Measurements from ENCODE around the gene SLC35F3. TPM values are rescaled to one million over a fixed set of nuclear protein-coding genes. Genes with fewer than 3 reads are reported as not detected.
"Not testable (repeated sequence)": the region's sequence is repeated elsewhere in the genome, so short reads cannot be mapped to it uniquely, and the experiment has no call there.

SLC35F3 gene
- total RNA-seq, 1 donor from 2014 or later, result 8.7 TPM

- intact Hi-C loops (cut with micrococcal nuclease), result no loop called here
Observed at GRCh38 chr1:234243521-234244260, 339.2 kb downstream of the SLC35F3 start.

GRCh38 chr1:234244482-234244881, 340.0 kb downstream of the SLC35F3 start:
- intact Hi-C loops (cut with micrococcal nuclease), result no loop called here

- intact Hi-C loops (cut with micrococcal nuclease), result no loop called here
Observed at GRCh38 chr1:234246638-234247116, 342.2 kb downstream of the SLC35F3 start.

GRCh38 chr1:234247746-234248145, 343.3 kb downstream of the SLC35F3 start:
- intact Hi-C loops (cut with micrococcal nuclease), result not testable (repeated sequence)

DNA sequence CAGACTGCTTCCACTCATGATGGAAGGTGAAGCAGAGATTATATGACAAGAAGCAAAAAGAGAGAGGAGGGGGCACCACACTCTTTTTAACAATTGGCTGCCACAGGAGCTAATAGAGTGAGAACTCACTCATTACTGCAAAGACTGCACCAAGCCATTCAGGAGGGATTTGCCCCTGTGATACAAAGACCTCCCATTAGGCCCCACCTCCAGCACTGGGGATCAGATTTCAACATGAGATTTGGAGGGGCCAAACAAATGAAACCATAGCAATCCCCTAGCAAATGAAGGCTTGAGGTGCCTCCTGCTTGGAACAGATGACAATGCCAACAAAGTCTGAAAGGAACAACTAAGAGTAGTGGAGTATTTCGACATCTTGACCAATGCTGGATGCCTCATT, 346.3 kb downstream of the SLC35F3 start:
- intact Hi-C loops (cut with micrococcal nuclease), result no loop called here

GRCh38 chr1:234253732-234254131, 349.3 kb downstream of the SLC35F3 start:
- intact Hi-C loops (cut with micrococcal nuclease), result no loop called here

- intact Hi-C loops (cut with micrococcal nuclease), result no loop called here
Observed at GRCh38 chr1:234256359-234256758, 351.9 kb downstream of the SLC35F3 start.

GRCh38 chr1:234258071-234258470, 353.6 kb downstream of the SLC35F3 start:
- intact Hi-C loops (cut with micrococcal nuclease), result no loop called here

DNA sequence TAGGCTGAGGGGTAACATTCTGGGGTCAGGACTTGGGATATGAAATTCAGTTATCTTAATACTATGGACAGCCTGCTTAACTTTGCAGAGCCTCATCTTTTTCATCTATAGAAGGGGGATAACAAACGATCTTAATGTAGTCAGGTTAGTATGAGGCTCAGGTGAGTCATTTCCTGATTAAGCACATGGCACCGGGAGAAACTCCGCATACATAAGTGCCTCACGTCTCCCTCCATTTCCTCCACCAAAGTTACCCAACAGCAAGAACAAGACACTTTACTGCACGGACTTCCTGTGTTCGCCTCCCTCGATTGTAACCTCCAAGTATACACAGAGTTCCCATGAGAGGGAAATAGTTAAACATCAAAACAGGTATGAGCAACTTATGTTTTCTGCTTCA, 356.1 kb downstream of the SLC35F3 start:
- intact Hi-C loops (cut with micrococcal nuclease), result no loop called here

GRCh38 chr1:234261545-234261944, 357.1 kb downstream of the SLC35F3 start:
- intact Hi-C loops (cut with micrococcal nuclease), result no loop called here

GRCh38 chr1:234262007-234262753, 357.7 kb downstream of the SLC35F3 start:
- intact Hi-C loops (cut with micrococcal nuclease), result no loop called here

- intact Hi-C loops (cut with micrococcal nuclease), result no loop called here
Observed at GRCh38 chr1:234262754-234263105, 358.3 kb downstream of the SLC35F3 start.

DNA sequence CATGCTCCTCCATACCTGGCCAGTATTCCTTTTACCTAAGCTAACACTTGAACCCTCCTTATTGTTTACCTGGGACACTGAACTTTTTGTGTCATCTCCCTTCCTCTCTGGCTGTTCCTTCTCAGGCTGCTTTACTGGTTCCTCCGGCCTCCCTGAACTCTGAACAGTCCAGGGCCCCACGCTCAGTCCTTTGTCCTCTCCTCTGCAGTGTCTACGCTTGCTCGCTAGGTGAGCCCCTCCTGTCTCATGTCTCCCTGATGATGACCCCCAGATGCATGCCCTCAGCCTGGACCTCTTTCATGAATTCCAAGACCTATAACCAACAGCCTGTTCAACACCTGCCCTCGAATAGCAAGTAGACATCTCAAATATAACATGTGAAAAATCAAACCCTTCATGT, 360.4 kb downstream of the SLC35F3 start:
- intact Hi-C loops (cut with micrococcal nuclease), result loop anchor here (1.0 kb wide), 1 partner anchor 8 kb away; no protein-coding TSS in a partner anchor

DNA sequence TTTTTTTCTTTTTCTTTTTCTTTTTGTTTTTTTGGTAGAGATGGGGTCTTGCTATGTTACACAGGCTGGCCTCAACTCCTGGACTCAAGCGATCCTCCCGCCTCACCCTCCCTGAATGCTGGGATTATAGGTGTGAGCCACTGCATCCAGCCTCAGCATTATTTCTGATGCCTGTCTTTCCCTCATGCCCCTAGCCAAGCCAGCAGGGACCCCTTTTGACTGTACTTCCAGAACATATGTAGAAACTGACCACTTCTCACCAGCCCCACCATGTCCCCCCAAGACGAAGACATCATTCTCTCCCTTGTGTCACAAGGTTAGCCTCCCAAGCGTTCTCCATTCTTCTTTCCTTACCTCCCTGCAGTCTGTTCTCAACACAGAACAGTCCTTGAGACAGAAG, 360.8 kb downstream of the SLC35F3 start:
- intact Hi-C loops (cut with micrococcal nuclease), result no loop called here

- intact Hi-C loops (cut with micrococcal nuclease), result no loop called here
Observed at GRCh38 chr1:234265861-234266260, 361.4 kb downstream of the SLC35F3 start.

DNA sequence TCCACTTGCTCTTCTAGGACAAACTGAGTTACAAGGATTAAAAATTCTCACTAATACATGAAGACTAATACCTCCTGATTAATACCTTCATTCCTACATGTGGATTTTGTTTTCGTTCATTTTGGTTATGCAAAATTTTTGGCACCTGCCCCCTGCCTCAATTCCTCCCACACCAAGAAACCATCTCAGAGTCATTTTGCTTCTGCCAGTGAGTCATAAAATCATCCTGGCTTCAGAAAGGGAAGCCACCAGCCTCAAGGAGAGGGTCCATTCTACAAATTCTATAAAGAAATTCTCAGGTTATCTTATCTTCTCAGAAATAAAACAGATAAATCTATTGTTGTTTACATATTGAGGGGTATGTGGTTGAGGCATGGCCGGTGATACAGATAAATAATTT, 365.6 kb downstream of the SLC35F3 start:
- intact Hi-C loops (cut with micrococcal nuclease), result loop anchor here (2.0 kb wide), 1 partner anchor 57 kb away; no protein-coding TSS in a partner anchor

GRCh38 chr1:234270581-234271242, 366.2 kb downstream of the SLC35F3 start:
- intact Hi-C loops (cut with micrococcal nuclease), result loop anchor here (1.0 to 2.0 kb wide), 2 partner anchors 40 to 58 kb away; no protein-coding TSS in a partner anchor

GRCh38 chr1:234271243-234271606, 366.7 kb downstream of the SLC35F3 start:
- intact Hi-C loops (cut with micrococcal nuclease), result loop anchor here (1.0 to 2.0 kb wide), 2 partner anchors 41 to 58 kb away; no protein-coding TSS in a partner anchor

DNA sequence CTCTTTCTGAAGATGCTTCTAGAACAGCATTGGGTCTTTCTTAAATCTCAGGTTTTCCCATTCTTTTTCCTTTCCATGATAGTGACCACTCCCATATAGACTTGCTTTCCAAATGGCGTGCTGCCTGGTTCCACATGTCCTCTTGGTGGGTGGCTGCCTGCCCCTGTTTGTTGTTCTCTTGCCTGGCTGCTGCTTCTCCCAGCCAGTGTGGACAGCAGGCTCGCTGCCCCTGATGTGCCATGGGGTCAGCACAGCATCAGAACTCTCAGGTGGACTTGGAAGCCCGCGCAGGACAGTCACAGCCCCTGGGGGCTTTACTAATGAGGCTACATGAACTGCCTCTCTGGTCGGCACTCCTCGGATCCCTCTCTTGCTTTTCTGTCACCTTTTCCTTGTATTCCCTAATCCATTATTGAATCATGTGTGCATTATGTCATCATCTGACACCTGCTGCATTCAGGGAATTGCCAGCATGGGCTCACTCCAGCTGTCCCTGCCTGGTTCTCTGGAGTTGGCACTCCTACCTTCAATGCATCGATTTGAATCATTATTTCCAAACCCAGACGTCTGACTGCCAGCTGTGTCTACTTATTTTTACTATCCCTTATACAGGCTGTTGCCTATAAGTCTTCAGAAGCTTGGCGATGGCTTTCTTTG, 368.3 kb downstream of the SLC35F3 start:
- intact Hi-C loops (cut with micrococcal nuclease), result loop anchor here (1.0 kb wide), 1 partner anchor 8 kb away; no protein-coding TSS in a partner anchor

DNA sequence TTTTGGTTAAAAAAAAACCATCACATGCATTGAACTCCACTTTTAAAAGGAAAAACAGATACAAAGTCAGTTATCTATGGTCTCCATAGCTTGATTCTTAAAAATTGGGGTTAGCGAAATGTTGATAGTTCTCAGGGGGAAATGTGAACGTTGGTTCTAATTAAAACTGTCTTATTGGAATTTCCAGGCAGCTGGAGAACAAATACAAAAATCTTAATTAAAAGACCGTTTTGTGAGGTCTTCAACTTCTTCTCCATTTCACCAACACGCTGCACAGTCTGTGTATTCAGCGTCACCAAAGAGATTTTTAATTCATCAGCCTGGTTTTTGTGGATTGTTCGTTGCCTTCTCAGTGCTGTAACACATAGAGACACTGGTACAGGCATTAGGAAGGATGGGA, 369.5 kb downstream of the SLC35F3 start:
- intact Hi-C loops (cut with micrococcal nuclease), result loop anchor here (1.0 kb wide), 1 partner anchor 10 kb away; no protein-coding TSS in a partner anchor

- intact Hi-C loops (cut with micrococcal nuclease), result no loop called here
Observed at GRCh38 chr1:234276151-234276788, 371.8 kb downstream of the SLC35F3 start.

All from T-helper 1 cell treated with Interleukin-12 subunit alpha and Interleukin-12 subunit beta and Interleukin-4 antibody, amounts not matched to agents 30 ng/mL and 1 ng/mL, for 36 hours (primary cell).